Activated CD4-positive, alpha-beta T cell treated with anti-CD3 and anti-CD28 coated beads, Interleukin-2, amount 10 ng/mL, durations not matched to agents 7 days and 5 days (primary cell): Measurements from ENCODE around the gene TMEM143. TPM values are rescaled to one million over a fixed set of nuclear protein-coding genes. Genes with fewer than 3 reads are reported as not detected.
"Not testable (repeated sequence)": the region's sequence is repeated elsewhere in the genome, so short reads cannot be mapped to it uniquely, and the experiment has no call there.

Experiments
- CTCF ChIA-PET: fragments of 350-600 bp; sonication (Branson Sonifier 250); formaldehyde crosslinking; loops from one replicate; lab custom pipeline; 2021; ENCODE audit warnings: antibody characterized with exemption; lab: Charles Lee
- POLR2A ChIA-PET: fragments of 350-600 bp; sonication (Branson Sonifier 250); formaldehyde crosslinking; loops from one replicate; lab custom pipeline; 2021; ENCODE audit warnings: antibody characterized with exemption; lab: Charles Lee
- DNase-seq: peaks from one replicate; pipeline ENCODE4 v3.0.0-alpha.2; 2020
- H3K27ac Mint-ChIP-seq: one replicate; pipeline ENCODE4 v1.8.0; 2021; ENCODE audit warnings: mild to moderate bottlenecking, moderate library complexity, mixed read lengths
- H3K27me3 Mint-ChIP-seq: one replicate; pipeline ENCODE4 v1.8.0; 2021; ENCODE audit warnings: mixed read lengths
- H3K36me3 Mint-ChIP-seq: one replicate; pipeline ENCODE4 v1.8.0; 2021; ENCODE audit warnings: low read depth, mixed read lengths
- H3K4me1 Mint-ChIP-seq: one replicate; pipeline ENCODE4 v1.8.0; 2021; ENCODE audit warnings: mixed read lengths
- H3K4me3 Mint-ChIP-seq: one replicate; pipeline ENCODE4 v1.8.0; 2021; ENCODE audit warnings: mild to moderate bottlenecking, moderate library complexity, mixed read lengths
- H3K9me3 Mint-ChIP-seq: one replicate; pipeline ENCODE4 v1.8.0; 2021; ENCODE audit warnings: mixed read lengths
- total RNA-seq, 2 experiments: library from RNA; stranded (reverse); gene quantifications; one replicate each; pipeline ENCODE4 v1.2.3, GENCODE V29; 2021

Gene TMEM143
- total RNA-seq, 2 experiments from 2014 or later: 19.0 to 21.7 TPM

DNA sequence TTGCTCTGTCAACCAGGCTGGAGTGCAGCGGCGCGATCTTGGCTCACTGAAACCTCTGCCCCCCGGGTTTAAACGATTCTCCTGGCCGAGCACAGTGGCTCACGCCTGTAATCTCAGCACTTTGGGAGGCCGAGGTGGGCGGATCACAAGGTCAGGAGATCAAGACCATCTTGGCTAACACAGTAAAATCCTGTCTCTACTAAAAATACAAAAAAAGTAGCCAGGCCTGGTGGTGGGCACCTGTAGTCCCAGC is 46.1 kb downstream of the TMEM143 start:
- POLR2A ChIA-PET: not testable (repeated sequence)

DNA sequence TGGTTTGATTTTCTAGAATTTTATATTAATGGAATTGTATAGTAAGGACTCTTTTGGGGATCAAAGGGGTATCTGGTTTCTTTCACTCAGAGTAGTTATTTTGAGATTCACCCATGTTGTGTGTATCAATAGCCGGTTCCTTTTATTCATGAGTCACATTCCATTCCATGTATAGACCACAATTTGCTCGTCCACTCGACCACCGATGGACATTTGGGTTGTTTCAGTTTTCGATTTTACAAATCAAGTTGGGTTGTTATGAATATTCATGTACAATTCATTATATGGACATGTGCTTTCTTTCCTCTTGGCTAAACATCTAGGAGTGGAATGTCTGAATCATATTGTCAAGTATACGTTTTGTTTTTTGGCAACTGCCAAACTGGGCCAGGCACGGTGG is 48.0 kb downstream of the TMEM143 start:
- POLR2A ChIA-PET: no interaction called here
- Mint-ChIP-seq H3K27ac (no peak overlapping the region), H3K36me3 (no peaks in the 10 kb centered on the region), H3K27me3 (no peaks in the 10 kb centered on the region), H3K4me3 (no peak overlapping the region), H3K4me1 (peaks cover 15% of the 10 kb centered on the region), H3K9me3 (no peaks in the 10 kb centered on the region)
- DNase-seq: no peak
- CTCF ChIA-PET: no interaction called here

More for the DNA sequence above, 46.1 kb downstream of the TMEM143 start:
- H3K4me3 Mint-ChIP-seq, H3K27ac Mint-ChIP-seq, H3K36me3 Mint-ChIP-seq, H3K9me3 Mint-ChIP-seq, DNase-seq, H3K27me3 Mint-ChIP-seq: not testable (repeated sequence)
- H3K4me1 Mint-ChIP-seq: peaks cover 27% of the 10 kb centered on the region
- CTCF ChIA-PET: interaction anchor here (1.1 to 4.2 kb wide), 3 partner anchors 11 to 267 kb away, joined by 3 to 44 read pairs (median 3); no protein-coding TSS in a partner anchor

DNA sequence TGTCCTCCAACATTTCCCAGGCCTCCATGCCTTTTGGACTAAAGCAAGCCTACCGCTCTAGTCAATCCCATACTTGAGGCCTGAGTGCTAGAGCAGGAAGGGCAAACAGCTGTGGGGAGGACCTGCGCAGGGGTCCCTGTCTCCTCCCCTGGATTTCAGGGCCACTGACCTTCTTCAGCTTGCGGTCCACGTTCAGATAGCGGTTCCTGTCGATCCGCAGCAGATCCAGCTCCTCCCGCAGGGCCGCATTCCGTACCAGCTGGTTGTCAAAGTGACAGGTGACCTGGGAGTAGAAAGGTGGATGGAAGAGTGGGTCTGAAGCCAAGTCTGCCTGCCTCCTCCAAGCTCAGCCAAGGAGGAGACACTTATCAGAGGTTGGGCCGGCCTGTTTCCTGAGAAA is 52.4 kb downstream of the TMEM143 start:
- DNase-seq: no peak
- H3K4me3 Mint-ChIP-seq: no peak overlapping the region
- ChIA-PET POLR2A (no interaction called here), CTCF (interaction anchor here (0.6 to 1.0 kb wide), 2 partner anchors 23 to 38 kb away, joined by 3 read pairs; no protein-coding TSS in a partner anchor)
- H3K4me1 Mint-ChIP-seq: no peaks in the 10 kb centered on the region
- H3K27ac Mint-ChIP-seq: no peak overlapping the region
- no peaks in the 10 kb centered on the region for H3K27me3 Mint-ChIP-seq
- no peaks in the 10 kb centered on the region for H3K36me3 Mint-ChIP-seq
- no peaks in the 10 kb centered on the region for H3K9me3 Mint-ChIP-seq

DNA sequence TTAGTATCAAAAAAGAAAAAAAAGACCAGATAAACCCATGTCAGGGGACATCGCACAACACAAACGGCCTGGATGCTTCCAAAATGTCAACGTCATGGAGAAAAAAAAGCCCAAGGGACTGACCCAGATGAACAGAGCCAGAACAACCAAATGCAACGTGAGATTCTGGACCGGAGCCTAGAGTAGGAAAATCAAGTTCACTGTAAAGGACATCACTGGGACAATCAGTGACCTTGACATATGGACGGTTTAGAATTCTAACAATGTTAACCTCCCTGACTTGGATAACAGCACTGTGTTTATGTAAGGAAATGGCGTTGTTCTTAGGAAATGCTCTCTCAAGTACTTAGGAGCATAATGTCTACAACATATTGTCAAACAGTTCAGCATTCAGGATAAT is 53.5 kb downstream of the TMEM143 start:
- no peaks in the 10 kb centered on the region for H3K4me1 Mint-ChIP-seq
- H3K27ac Mint-ChIP-seq: no peak overlapping the region
- H3K9me3 Mint-ChIP-seq: no peaks in the 10 kb centered on the region
- ChIA-PET CTCF (interaction anchor here (1.3 kb wide), 1 partner anchor 24 kb away, joined by 3 read pairs; no protein-coding TSS in a partner anchor), POLR2A (no interaction called here)
- no peak overlapping the region for H3K4me3 Mint-ChIP-seq
- no peak for DNase-seq
- no peaks in the 10 kb centered on the region for H3K27me3 Mint-ChIP-seq
- no peaks in the 10 kb centered on the region for H3K36me3 Mint-ChIP-seq

DNA sequence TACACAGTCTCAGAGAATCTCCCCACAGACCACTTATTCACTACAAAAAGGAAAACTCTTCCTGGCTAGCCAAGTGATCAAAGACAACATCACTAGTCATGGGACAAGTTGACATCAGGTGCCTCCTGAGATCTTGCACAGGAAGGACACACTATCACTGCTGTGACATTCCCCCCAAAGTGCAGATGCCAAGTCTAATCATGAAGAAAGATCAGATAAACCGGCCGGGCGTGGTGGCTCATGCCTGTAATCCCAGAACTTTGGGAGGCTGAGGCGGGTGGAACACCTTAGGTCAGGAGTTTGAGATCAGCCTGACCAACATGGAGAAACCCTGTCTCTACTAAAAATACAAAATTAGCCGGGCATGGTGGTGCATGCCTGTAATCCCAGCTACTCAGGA is 54.0 kb downstream of the TMEM143 start:
- H3K4me1 Mint-ChIP-seq, POLR2A ChIA-PET, H3K27ac Mint-ChIP-seq, H3K4me3 Mint-ChIP-seq, DNase-seq, H3K36me3 Mint-ChIP-seq, H3K27me3 Mint-ChIP-seq, H3K9me3 Mint-ChIP-seq: not testable (repeated sequence)
- CTCF ChIA-PET: interaction anchor here (1.0 to 1.8 kb wide), 3 partner anchors 24 to 43 kb away, joined by 3 to 7 read pairs (median 3); no protein-coding TSS in a partner anchor

DNA sequence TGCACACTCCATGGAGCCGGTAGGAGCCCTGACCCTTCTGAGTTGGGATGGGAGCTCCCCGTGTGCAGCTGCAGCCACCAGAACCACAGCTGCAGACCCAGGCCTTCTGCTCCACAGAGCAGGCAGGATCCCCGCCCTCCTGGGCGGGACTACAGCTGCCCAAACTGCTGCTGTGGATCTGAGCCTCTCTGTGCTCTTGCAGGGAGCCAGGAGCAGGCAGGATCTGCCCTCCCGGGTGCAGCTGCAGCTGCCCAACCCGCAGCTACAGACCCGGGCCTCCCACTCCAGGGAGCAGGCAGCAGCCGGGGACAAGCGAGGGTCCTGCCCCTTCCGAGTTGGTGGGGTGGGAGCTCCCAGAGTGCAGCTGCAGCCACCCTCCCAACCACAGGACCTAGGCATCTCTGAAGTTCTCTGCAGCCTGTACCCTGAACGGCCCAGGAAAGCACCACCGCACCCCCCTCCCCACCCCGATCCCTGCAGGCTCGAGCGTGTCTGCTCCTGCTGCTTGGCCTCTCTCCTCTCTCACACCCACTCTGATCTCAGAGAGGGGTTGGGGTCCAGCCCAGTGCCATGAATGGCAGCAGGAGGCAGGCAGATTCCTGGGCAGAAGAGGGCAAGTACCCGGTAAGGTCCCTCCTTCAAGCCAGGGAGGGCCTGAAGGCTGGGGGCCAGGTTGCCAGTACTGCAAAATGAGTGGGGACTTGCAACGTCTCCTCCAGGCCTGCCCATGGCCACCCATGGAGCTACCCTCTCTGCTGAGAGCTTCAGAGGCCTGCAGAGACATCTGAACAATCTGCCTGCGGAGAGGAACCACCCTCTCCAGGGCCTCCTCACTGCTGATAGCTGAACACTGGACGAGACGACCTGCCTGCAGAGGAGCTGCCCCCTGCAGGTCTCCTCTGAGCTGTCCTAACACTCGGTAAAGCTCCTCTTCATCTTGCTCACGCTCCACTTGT is 54.8 kb downstream of the TMEM143 start:
- no peaks in the 10 kb centered on the region for H3K27me3 Mint-ChIP-seq
- no peaks in the 10 kb centered on the region for H3K4me1 Mint-ChIP-seq
- CTCF ChIA-PET: interaction anchor here (0.8 to 1.8 kb wide), 5 partner anchors 10 to 48 kb away, joined by 3 to 7 read pairs (median 3); no protein-coding TSS in a partner anchor
- no peaks in the 10 kb centered on the region for H3K9me3 Mint-ChIP-seq
- no peak for DNase-seq
- no peak overlapping the region for H3K4me3 Mint-ChIP-seq
- no peaks in the 10 kb centered on the region for H3K36me3 Mint-ChIP-seq
- H3K27ac Mint-ChIP-seq: no peak overlapping the region
- POLR2A ChIA-PET: no interaction called here

DNA sequence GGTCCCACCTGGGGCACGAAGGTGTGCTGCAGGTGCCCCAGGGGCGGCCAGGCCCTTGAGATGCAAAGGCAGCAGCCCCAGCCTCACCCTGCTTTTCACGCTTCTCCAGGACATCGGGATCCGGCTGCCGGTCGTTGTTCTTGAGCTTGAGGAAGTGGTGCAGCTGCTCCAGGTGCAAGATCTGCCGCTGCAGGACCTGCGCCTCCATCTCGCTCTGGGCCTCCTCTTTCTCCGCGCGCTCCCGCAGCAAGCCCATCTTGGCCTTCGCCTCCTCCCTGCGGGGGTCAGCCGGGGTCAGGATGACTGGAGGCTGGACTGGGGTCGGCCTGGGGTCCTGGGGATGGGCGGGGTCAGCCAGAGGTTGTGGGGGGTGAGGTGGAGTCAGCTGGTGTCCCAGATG is 59.9 kb downstream of the TMEM143 start:
- Mint-ChIP-seq H3K9me3 (no peaks in the 10 kb centered on the region), H3K27me3 (peaks cover 2% of the 10 kb centered on the region), H3K4me1 (no peaks in the 10 kb centered on the region), H3K4me3 (no peak overlapping the region), H3K27ac (no peak overlapping the region), H3K36me3 (no peaks in the 10 kb centered on the region)
- no peak for DNase-seq
- CTCF ChIA-PET: no interaction called here
- POLR2A ChIA-PET: no interaction called here

DNA sequence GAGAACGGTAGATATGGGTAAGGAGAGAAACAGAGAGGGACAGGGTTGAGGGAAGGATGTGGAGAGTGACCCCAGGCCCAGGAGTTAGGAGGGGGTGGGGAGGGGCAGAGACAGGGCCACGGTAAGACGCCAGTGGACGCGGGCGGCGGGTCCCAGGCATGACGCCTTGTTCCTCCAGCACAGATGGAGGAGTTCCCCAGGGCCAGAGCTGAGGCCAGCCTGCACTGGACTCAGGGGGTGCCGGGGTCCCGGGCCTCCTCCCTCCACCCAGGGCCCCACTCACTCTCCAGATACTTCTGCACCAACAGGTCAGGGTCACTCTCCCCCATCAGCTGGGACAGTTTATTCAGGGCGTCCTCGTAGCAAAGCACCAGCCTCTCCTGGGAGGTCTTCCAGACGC is 60.4 kb downstream of the TMEM143 start:
- no peak for DNase-seq
- no peak overlapping the region for H3K4me3 Mint-ChIP-seq
- ChIA-PET POLR2A (no interaction called here), CTCF (no interaction called here)
- H3K4me1 Mint-ChIP-seq: no peaks in the 10 kb centered on the region
- H3K27ac Mint-ChIP-seq: no peak overlapping the region
- no peaks in the 10 kb centered on the region for H3K36me3 Mint-ChIP-seq
- peaks cover 2% of the 10 kb centered on the region for H3K27me3 Mint-ChIP-seq
- H3K9me3 Mint-ChIP-seq: no peaks in the 10 kb centered on the region

DNA sequence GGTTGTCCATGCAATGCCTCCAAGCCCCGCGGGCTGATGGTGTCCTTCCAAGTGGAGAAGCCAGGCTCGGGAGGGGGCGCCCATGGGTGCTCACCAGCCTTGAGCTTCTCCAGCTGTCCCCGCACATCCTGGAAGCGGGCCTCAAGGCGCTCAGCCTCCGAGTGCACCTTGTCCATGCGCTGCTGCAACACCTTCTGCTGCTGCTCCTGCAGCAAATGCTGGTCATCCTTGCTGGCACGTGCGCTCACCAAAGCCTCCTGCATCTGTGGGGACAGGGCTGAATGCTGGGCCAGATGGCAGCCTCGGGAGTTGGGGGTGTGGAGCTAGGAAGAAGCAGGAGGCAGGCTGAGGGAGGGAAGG is 61.2 kb downstream of the TMEM143 start:
- DNase-seq: no peak
- Mint-ChIP-seq H3K27ac (no peak overlapping the region), H3K36me3 (no peaks in the 10 kb centered on the region), H3K4me3 (no peak overlapping the region), H3K4me1 (no peaks in the 10 kb centered on the region), H3K27me3 (peaks cover 2% of the 10 kb centered on the region), H3K9me3 (no peaks in the 10 kb centered on the region)
- POLR2A ChIA-PET: no interaction called here
- CTCF ChIA-PET: interaction anchor here (0.6 kb wide), 1 partner anchor 11 kb away, joined by 4 read pairs; no protein-coding TSS in a partner anchor

DNA sequence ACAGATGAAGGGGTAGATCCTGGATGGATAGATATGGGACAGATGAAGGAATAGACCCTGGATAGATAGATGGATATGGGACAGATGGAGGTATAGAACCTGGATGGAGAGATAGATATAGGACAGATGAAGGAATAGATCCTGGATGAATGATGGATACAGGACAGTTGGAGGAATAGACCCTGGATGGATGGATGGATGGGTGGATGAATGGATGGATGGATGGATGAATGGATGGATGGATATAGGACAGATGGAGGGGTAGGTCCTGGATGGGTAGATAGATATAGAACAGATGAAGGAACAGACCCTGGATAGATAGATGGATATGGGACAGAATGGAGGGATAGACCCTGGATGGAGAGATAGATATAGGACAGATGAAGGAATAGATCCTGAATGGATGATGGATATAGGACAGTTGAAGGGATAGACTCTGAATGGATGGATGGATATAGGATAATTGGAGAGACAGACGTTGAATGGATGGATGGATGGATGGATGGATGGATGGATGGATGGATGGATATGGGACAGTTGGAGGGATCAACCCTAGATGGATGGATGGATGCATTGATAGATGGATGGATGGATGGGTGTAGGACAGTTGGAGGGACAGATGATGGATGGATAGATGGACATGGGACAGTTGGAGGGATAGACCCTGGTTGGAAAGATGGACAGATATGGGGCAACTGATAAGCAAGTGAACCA is 61.7 kb downstream of the TMEM143 start:
- ChIA-PET POLR2A (no interaction called here), CTCF (interaction anchor here (0.6 kb wide), 1 partner anchor 10 kb away, joined by 4 read pairs; no protein-coding TSS in a partner anchor)
- H3K9me3 Mint-ChIP-seq: no peaks in the 10 kb centered on the region
- no peak overlapping the region for H3K27ac Mint-ChIP-seq
- no peaks in the 10 kb centered on the region for H3K4me1 Mint-ChIP-seq
- no peak for DNase-seq
- H3K27me3 Mint-ChIP-seq: peaks cover 2% of the 10 kb centered on the region
- no peak overlapping the region for H3K4me3 Mint-ChIP-seq
- H3K36me3 Mint-ChIP-seq: no peaks in the 10 kb centered on the region

DNA sequence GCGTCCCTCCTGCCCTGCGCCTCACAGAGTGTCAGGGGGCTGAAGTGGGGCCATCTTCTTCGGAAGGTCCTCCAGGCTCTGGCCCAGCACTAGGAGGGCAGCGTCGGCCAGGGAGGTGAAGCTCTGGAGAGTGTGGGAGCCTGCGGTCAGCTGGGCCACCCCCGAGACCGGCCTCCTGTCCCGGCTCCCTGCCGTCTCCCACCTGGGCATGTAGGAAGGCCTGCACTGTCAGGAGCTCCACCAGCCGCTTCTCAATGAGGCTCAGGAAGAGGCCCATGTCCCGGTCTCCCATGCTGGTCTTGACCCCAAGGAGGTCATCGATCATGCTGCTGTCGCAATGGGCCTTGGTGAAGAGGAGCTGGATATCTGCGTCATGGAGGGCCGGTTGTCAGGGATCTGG is 65.8 kb downstream of the TMEM143 start:
- no peak for DNase-seq
- H3K36me3 Mint-ChIP-seq: no peaks in the 10 kb centered on the region
- CTCF ChIA-PET: no interaction called here
- H3K4me1 Mint-ChIP-seq: no peaks in the 10 kb centered on the region
- no peak overlapping the region for H3K4me3 Mint-ChIP-seq
- no peaks in the 10 kb centered on the region for H3K9me3 Mint-ChIP-seq
- peak overlapping the region; percentile 19 for H3K27ac Mint-ChIP-seq
- peaks cover 2% of the 10 kb centered on the region for H3K27me3 Mint-ChIP-seq
- POLR2A ChIA-PET: no interaction called here

DNA sequence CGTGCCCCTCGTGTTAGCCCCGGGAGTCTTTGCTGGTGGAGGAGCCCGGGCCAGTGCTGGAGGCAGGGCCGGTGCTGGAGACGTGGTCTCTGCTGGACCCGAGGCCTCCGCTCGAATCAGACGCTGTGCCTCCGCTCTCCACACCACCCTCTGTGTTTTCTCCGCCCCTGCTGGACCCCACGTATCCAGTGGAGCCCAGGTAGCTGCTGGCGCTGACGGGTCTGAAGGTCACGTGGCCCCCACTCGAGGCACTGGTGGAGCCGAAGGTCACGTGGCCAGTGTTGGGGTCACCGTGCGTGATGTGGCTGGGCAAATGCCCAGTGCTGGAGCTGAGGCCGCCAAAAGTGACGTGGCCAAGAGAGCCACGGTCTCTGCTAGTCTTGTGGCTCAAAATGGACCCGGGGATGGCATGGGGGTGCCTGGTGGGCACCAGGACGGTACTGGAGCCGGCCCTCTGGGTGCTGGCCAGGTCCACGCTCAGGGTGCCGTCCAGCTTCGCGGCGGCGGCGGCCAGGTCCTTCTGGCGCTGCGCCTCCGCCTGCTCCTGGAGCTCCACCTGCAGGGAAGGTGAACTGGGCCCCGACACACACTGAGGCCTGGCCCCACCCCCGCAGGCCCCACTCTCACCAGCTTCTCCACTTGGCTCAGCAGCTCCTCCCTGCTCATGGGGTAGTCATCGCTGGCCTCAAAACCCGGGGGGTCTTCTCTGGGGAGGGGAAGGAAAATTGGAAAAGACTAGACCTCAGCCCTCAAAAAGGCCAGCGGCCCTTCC is 66.6 kb downstream of the TMEM143 start:
- CTCF ChIA-PET: interaction anchor here (0.9 kb wide), 1 partner anchor 10 kb away, joined by 3 read pairs; no protein-coding TSS in a partner anchor
- Mint-ChIP-seq H3K9me3 (no peaks in the 10 kb centered on the region), H3K27me3 (peaks cover 2% of the 10 kb centered on the region), H3K27ac (no peak overlapping the region), H3K4me1 (no peaks in the 10 kb centered on the region), H3K36me3 (no peaks in the 10 kb centered on the region), H3K4me3 (no peak overlapping the region)
- POLR2A ChIA-PET: no interaction called here
- DNase-seq: no peak
